GM21390 (cell line): ENCODE results near the gene PRSS38.

Experiments
- ATAC-seq: cut with Tn5 transposase; IDR thresholded peaks from one replicate; pipeline ENCODE4 v1.9.1; 2021; ENCODE audit not compliant: unreplicated experiment

PRSS38 gene

GRCh38 chr1:227792216-227793078, 23.0 kb upstream of the PRSS38 start:
- no peak for ATAC-seq

GRCh38 chr1:227793079-227793947, 22.2 kb upstream of the PRSS38 start:
- no peak for ATAC-seq

DNA sequence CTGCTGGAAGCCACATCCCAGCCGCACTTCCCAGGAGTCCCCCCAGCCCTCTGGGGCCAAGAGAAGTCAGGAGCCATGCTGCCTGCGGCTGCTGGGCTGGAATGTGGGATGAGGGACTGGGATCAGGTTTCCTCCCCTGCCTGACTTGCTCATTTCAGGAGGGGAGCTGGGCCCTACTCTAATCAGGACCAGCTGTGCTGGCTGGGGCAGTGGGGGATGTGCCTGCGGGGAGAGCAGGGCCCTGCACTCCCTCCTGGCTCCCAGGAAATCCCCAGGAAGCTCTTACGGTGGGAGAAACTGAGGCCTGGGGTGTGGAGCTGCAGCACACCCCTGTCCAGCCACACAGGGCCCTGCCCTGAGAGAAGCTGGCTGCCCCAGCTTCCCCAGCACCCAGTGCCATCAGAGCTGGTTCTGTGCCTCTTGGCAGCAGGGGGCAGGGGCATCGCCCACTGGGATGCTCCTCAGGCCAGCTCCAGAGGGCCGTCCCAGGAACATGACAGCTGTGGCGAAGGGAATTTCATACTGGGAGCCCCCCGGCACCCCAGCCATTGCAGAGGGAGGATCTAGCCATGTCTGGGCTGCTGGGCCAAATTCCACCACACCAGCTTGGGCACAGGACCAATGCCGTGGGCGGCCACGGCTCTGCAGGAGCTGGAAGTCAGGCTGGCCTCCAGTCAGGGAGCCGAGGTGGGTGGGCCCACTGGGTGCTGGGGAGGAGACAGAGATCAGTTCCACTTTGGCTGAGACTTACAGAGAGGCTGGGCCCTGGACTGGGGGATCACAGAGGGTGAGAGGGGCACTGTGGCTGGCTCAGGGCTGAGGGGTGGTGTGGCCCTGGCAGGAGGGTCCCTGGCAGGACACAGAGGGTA, 21.3 kb upstream of the PRSS38 start:
- no peak for ATAC-seq

DNA sequence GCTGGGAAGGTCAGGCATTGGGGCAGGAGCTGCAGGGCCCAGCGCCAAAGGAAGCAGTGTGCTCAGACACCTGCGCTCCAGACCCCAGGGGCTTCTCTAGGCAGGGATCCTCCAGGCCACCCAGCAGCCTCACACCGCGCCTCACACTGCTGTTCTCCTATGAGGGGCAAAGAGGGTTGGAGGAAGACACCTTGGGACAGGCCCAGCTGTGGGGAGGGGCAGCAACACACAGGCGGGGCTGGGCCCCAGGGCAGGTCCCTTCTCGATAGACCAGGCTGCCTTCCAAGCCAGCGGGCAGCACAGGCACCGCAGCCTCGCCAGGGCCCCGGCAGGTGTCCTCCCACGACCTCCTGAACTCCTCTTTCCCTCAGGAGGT, 20.7 kb upstream of the PRSS38 start:
- no peak for ATAC-seq

DNA sequence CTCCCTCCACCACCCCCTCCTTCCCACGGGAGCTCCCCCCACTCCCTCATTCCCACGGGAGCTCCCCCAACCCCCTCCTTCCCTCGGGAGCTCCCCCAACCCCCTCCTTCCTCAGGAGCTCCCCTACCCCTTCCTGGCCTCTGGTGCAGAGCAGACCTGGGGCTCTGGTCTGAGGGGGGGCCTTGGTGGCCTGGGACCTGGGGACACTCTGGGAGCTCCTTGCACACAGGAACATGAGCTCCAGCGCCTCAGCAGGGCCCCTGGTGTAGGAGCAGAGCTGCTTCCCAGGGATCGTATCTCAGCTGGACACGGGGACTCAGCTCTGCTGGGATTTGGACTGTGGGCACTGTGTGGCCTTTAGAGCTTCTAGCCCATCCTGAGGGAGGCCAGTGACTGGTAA, 19.7 kb upstream of the PRSS38 start:
- ATAC-seq = no peak

- ATAC-seq = no peak
Observed at GRCh38 chr1:227796359-227796915, 19.0 kb upstream of the PRSS38 start.

DNA sequence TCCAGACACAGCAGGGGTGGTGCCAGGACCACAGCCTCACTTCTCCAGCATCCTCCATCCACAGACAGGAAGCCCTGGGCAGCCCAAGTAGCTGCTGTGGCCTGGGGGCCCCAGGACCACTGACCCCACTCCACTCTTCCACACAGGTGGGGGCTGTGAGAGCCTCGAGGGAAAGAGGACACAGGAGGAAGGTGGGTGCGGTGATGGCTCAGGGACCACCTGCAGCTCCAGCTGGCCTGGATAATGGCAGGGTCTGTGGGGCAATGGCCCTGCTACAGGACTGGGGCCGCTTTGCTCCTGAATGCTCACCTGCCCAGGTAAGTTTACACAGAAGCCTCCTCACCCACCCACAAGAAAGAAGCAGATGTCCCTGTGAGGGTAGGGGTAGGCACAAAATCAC, 18.3 kb upstream of the PRSS38 start:
- ATAC-seq = no peak

DNA sequence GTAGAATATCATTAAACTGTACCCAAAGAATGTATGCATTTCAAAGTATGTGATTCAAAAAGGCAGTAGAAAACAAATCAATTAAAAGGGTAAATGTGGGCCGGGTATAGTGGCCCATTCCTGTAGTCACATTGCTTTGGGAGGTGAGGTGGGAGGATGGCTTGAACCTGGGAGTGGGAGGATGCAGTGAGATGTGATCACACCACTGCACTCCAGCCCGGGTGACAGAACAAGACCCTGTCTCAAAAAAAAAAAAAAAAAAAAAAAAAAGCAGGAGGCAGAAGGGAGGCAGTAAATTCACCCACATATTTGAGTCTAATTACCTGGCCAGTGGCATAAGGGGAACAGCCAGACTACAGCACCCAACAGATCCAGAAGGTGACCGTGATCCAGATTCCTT, 17.9 kb upstream of the PRSS38 start:
- ATAC-seq = no peak

DNA sequence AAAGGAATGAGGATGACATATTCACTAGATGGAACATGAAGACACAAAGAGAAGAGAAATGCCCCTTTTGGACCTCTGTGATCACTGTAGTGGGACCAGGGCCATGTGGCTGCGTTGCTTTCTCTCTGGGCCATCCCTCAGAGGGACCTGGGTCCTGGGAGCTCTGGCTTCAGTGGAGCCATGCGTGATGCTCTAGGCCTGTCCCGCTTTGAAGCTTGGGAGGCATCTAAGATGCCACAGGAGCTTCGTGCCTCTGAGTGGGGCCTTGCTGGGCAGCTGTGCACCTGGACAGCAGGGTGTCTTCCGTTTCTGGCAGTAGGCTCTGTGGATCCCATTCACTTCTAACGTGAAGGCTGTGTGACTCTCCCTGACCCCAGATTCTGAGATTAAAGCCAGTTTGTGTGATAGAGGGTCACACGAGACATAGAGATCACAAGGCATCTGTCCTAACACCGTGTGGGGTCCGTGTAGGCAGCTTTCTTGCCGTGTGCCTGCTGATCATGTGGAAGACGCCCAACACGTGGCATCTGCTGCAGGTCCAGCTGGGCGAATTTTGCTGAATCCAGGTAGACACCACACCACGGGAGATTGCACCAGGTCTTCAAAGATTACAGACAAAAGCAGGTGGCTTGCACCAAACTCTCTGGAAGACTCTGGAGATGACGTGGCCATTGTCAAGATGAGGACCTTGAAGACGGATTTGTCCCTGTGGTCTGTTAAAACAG, 17.2 kb upstream of the PRSS38 start:
- no peak for ATAC-seq

DNA sequence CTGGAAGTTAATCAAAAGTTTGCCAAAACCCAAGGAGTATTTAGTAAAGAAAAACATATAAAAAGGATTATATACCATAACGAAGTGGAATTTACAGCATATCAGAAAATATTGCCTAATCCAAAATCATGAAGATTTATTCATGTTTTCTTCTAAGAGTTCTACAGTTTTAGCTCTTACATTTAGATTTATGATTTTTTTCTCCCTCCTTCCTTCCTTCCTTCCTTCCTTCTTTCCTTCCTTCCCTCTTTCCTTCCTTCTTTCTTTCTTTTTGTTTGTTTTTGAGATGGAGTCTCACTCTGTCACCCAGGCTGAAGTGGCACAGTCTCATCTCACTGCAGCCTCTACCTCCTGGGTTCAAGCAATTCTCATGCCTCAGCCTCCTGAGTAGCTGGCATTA, 15.7 kb upstream of the PRSS38 start:
- ATAC-seq = no peak

DNA sequence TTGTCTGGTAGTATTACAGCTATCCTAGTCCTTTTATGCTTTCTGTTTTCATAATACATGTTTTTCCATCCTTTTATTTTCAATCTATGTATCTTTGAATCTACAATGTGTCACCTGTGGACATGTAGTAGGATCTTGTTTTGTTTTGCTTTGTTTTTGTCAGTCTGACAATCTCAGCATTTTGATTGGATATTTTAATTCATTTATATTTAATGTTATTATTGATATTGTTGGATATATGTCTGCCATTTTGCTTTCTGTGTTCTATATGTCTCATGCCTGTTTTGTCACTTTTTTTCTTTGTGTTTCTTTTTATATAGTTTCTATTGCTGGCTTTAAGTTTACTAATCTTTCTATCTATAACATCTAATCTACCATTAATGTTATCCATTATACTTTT, 11.5 kb upstream of the PRSS38 start:
- no peak for ATAC-seq

GRCh38 chr1:227805606-227806197, 9.8 kb upstream of the PRSS38 start:
- ATAC-seq = no peak

DNA sequence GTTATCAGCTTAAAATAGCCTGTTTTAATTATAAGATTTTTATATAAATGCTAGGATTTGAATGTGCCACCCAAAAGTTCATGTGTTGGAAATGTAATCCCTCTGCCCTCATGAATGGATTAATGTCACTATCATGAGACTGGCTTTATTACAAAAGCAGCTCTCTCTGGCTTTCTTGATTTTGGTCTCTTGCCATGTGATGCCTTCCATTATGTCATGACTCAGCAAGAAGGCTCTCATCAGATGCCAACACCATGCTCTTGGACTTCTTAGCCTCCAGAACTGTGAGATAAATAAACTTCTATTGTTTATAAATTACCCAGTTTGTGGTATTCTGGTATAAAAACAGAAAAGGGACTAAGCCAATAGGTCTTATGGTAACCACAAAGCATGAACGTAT, 6.9 kb upstream of the PRSS38 start:
- ATAC-seq = no peak

GRCh38 chr1:227809026-227809425, 6.4 kb upstream of the PRSS38 start:
- no peak for ATAC-seq

- ATAC-seq = no peak
Observed at GRCh38 chr1:227813962-227814361, 1.5 kb upstream of the PRSS38 start.

GRCh38 chr1:227816750-227817446, 1.4 kb downstream of the PRSS38 start:
- no peak for ATAC-seq

GRCh38 chr1:227823537-227823936, 8.1 kb downstream of the PRSS38 start:
- ATAC-seq = no peak

DNA sequence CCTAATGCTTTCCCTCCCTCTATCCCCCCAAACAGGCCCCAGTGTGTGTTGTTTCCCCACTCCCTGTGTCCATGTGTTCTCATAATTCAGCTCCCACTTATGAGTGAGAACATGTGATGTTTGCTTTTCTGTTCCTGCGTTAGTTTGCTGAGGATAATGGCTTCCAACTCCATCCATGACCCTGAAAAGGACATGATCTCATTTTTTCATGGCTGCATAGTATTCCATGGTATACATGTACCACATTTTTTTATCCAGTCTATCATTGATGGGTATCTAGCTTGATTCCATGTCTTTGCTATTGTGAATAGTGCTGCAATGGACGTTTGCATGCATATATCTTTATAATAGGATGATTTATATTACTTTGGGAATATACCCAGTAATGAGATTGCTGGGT, 8.7 kb downstream of the PRSS38 start:
- no peak for ATAC-seq

DNA sequence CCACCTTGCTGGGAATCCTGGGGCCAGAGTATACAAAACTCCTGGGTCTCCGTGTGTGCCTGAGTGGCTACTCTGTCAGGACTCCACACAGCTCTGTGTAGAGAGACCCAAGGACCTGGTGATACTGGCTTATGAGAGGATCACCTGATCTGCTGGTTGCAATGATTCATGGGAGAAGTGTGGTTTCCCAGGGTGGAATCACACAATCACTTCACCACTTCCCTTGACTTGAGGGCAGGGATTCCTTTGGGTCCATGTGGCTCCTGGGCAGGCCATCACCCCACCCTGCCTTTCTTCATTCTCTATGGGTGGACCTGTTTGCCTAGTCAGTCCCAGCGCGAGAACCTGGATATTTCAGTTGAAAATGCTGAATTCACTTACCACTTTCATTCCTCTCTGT, 13.3 kb downstream of the PRSS38 start:
- no peak for ATAC-seq
